ENCODE measurements around the gene RAB4A.

Gene RAB4A

GRCh38 chr1:229340496-229340895 is 69.6 kb downstream of the RAB4A start:
- peak; percentile 25 for DNase-seq

DNA sequence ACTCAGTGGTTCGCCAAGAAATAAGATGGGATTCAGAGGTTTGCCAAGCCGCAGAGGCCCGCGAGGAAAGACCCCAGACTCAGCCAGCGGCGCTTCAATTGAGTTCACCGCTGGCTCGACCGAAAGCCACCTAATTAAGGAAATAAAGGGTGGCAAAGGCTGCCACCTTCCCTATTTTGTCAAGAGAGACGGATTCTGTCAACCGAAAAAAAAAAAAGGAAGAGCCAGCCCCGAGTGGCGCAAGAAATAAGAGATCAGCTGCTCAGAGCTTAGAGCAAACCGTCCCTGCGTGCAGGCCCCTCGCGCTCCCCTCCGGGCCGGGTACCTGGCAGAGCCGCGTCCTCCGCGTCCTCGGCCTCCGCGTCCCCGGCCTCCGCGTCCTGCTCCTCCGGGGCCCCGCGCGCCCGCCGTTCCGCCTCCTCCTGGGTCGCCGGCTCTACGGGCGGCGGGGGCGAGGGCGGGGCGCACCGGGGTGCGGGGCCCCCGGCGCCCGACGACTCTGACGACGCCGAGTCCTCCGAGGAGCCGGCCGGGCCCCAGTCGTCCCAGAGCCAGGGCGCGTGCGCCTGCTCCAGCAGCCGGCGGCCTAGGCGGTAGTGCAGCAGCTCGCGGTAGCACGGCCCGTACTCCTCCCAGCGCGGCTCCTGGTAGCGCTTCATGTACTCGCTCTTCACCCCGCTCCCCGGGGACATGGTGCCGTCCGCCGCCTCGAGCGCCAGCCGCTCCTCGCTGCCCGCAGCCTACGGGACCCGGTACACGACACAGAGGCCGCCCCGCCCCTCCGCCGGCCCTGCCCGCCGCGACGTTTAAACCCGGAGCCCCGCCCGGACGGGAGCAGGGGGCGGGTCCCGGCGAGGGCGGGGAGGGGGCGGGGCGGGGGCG is 71.1 kb downstream of the RAB4A start:
- peak; percentile 81 for DNase-seq

DNA sequence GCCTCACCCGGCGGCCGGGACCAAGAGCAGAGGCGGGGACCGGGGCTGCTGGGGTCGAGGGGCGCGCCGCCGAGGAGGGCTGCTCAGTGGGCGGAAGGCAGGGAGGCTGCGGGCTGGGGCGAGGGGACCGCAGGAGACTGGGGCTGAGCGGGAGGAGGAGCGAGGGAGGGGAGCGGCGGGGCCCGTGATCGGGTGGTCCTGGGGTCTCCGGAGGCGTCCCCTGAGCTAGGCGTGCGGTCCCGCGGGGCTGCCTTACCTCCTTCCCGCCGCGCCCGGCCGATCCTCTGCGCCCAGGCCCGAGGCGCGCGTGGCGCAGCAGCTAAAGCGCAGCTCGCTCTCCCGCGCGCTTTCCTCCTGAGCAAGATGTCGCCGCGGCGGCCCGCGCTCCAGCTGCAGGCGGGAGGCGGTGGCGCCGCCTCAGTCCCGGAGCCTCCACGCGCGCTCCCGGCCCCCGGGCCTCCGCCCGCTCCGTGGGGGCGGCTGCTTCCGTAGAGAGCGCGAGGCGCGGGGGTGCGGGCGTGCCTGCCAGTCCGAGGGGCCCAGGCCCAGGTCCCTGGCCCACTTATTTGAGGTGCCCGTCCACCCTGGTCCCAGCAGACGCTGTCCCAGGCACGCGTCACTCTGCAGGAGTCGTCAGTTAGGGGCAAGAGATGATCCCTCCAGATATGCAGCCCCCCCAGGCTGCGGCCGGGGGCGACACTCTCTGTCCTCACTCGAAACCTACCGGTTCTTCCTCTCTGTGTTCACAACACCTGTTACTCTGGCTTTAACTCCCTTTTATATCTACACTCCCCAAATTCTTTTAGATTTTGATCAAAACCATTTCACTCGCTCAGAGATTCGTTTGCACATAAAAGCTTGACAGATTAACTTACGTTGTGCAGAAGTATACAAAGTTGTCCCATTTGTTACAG is 72.0 kb downstream of the RAB4A start, which contains the start of gene CCSAP:
TSS of gene CCSAP (minus strand) at position 392 of the 914 bp plus-strand sequence. CDS start 582 bp downstream, outside the sequence.
- peak; percentile 81 for DNase-seq

DNA sequence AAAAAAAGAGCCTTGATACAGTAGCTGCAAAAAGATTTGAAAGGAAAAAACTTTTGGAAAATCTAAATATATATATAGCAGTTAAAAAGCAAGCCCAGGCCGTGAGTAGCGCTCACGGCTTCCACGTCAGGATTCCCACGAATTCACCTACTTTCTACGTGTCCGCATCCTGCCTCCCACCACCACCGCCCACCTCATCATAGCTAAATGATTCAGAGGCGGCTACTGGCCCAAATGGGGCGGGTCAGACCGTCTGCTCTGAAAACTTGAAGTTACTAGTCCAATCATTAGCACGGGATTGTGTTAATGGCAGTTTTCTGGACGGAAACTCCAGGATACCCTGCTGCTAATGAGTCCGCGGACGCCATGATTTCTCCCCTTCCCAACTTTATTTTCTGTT is 73.2 kb downstream of the RAB4A start:
- peak; percentile 26 for DNase-seq

GRCh38 chr1:229344937-229345684 is 74.2 kb downstream of the RAB4A start:
- DNase-seq: no peak

- no peak for DNase-seq
Measured at GRCh38 chr1:229347528-229347927, 76.6 kb downstream of the RAB4A start.

GRCh38 chr1:229349463-229350385 is 78.8 kb downstream of the RAB4A start:
- peak; percentile 11 for DNase-seq

DNA sequence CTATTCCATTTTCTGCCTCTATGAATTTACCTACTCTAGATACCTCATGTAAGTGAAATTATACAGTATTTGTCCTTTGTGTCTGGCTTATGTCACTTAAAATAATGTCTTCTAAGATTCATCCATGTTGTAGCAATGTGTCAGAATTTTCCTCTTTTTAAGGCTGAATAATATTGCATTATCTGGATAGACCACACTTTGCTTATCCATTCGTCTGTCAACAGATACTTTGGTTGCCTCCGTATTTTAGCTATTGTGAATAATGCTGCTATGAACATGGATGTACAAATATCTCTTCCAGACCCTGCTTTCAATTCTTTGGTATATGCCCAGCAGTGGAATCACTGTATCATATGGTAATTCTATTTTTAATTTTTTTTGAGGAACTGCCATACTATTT is 82.1 kb downstream of the RAB4A start:
- no peak for DNase-seq

GRCh38 chr1:229354226-229354625 is 83.3 kb downstream of the RAB4A start:
- DNase-seq: no peak

All from NCI-H2227 treated with DMSO at 0.1 percent for 48 hours (cell line).